AG04450 (cell line): ENCODE results near the gene GLIS1. TPM values are rescaled to one million over a fixed set of nuclear protein-coding genes. Genes with fewer than 3 reads are reported as not detected.

ENCODE experiments used
- CTCF ChIA-PET: fragments of 300-600, 350-600 bp; formaldehyde crosslinking; extraction: SDS; loops from one replicate; lab custom pipeline; 2022; ENCODE audit warnings: antibody characterized with exemption, inconsistent platforms; lab: Charles Lee
- POLR2A ChIA-PET: fragments of 350-600 bp; formaldehyde crosslinking; extraction: SDS; loops from one replicate; lab custom pipeline; 2021; ENCODE audit warnings: antibody characterized with exemption, inconsistent platforms; lab: Yijun Ruan, JAX
- DNase-seq: peaks from one replicate; pipeline ENCODE4 v3.0.0-alpha.2; 2011; ENCODE audit warnings: low read depth, low spot score
- H3K27ac ChIP-seq: one replicate; pipeline ENCODE4 v1.5.1; 2012; ENCODE audit warnings: low read depth, low read length, control low read depth
- H3K27me3 ChIP-seq: one replicate; pipeline ENCODE4 v1.6.0; 2012; ENCODE audit warnings: low read length; ENCODE audit not compliant: control insufficient read depth, insufficient read depth
- H3K4me3 ChIP-seq: 2 replicates; pipeline ENCODE4 v1.5.1; 2011; ENCODE audit warnings: mild to moderate bottlenecking, low read depth, low read length, control low read depth
- H3K9me3 ChIP-seq: 2 replicates; pipeline ENCODE4 v1.5.1; 2012; ENCODE audit warnings: low read length; ENCODE audit not compliant: control insufficient read depth, insufficient read depth
- CTCF ChIP-seq: IDR thresholded peaks from 2 replicates; pipeline ENCODE4 v1.5.1; 2011; ENCODE audit warnings: low read depth, low read length, control low read depth, inconsistent platforms
- polyA plus RNA-seq: library from polyadenylated mRNA; depleted of rRNA; stranded (reverse); fragments of >200 nt; gene quantifications from 2 replicates; pipeline ENCODE4 v1.2.3, GENCODE V29; 2011

The GLIS1 gene
- polyA plus RNA-seq, 1 experiment = 0.77 TPM

- Histone ChIP-seq H3K27ac (no peak overlapping the region), H3K27me3 (no peaks in the 10 kb centered on the region), H3K9me3 (peaks cover 8% of the 10 kb centered on the region; the same call in 1 of the 2 replicates), H3K4me3 (no peak overlapping the region)
- TF ChIP-seq CTCF = no peak
- POLR2A ChIA-PET = no interaction called here
- CTCF ChIA-PET = no interaction called here
- no peak for DNase-seq
Observed at GRCh38 chr1:53614231-53615021, 124.5 kb downstream of the GLIS1 start.

GRCh38 chr1:53608676-53609075 is 130.3 kb downstream of the GLIS1 start:
- no peak overlapping the region for H3K27ac ChIP-seq
- TF ChIP-seq CTCF = no peak
- peaks cover 8% of the 10 kb centered on the region; the same call in 1 of the 2 replicates for H3K9me3 ChIP-seq
- no peaks in the 10 kb centered on the region for H3K27me3 ChIP-seq
- CTCF ChIA-PET = interaction anchor here (0.7 kb wide), 1 partner anchor 16 kb away, joined by 4 read pairs; no protein-coding TSS in a partner anchor
- POLR2A ChIA-PET = no interaction called here
- no peak for DNase-seq
- H3K4me3 ChIP-seq = no peak overlapping the region

GRCh38 chr1:53608071-53608470 is 130.9 kb downstream of the GLIS1 start:
- H3K9me3 ChIP-seq = peaks cover 8% of the 10 kb centered on the region; the same call in 1 of the 2 replicates
- no peak for DNase-seq
- H3K27me3 ChIP-seq = no peaks in the 10 kb centered on the region
- H3K4me3 ChIP-seq = no peak overlapping the region
- ChIA-PET POLR2A (no interaction called here), CTCF (interaction anchor here (0.7 kb wide), 1 partner anchor 16 kb away, joined by 4 read pairs; no protein-coding TSS in a partner anchor)
- H3K27ac ChIP-seq = no peak overlapping the region
- TF ChIP-seq CTCF = no peak

- DNase-seq = no peak
- no peak for TF ChIP-seq CTCF
- Histone ChIP-seq H3K9me3 (peaks cover 5% of the 10 kb centered on the region; the same call in 1 of the 2 replicates), H3K27ac (no peak overlapping the region), H3K4me3 (no peak overlapping the region), H3K27me3 (no peaks in the 10 kb centered on the region)
- CTCF ChIA-PET = no interaction called here
- POLR2A ChIA-PET = no interaction called here
Observed at GRCh38 chr1:53606651-53607051, 132.3 kb downstream of the GLIS1 start.

GRCh38 chr1:53606197-53606596 is 132.8 kb downstream of the GLIS1 start:
- Histone ChIP-seq H3K27me3 (no peaks in the 10 kb centered on the region), H3K27ac (no peak overlapping the region), H3K9me3 (peaks cover 3% of the 10 kb centered on the region; the same call in 1 of the 2 replicates), H3K4me3 (no peak overlapping the region)
- ChIA-PET POLR2A (no interaction called here), CTCF (no interaction called here)
- DNase-seq = no peak
- TF ChIP-seq CTCF = no peak
